ENCODE measurements around the gene PPIP5K2.

DNA sequence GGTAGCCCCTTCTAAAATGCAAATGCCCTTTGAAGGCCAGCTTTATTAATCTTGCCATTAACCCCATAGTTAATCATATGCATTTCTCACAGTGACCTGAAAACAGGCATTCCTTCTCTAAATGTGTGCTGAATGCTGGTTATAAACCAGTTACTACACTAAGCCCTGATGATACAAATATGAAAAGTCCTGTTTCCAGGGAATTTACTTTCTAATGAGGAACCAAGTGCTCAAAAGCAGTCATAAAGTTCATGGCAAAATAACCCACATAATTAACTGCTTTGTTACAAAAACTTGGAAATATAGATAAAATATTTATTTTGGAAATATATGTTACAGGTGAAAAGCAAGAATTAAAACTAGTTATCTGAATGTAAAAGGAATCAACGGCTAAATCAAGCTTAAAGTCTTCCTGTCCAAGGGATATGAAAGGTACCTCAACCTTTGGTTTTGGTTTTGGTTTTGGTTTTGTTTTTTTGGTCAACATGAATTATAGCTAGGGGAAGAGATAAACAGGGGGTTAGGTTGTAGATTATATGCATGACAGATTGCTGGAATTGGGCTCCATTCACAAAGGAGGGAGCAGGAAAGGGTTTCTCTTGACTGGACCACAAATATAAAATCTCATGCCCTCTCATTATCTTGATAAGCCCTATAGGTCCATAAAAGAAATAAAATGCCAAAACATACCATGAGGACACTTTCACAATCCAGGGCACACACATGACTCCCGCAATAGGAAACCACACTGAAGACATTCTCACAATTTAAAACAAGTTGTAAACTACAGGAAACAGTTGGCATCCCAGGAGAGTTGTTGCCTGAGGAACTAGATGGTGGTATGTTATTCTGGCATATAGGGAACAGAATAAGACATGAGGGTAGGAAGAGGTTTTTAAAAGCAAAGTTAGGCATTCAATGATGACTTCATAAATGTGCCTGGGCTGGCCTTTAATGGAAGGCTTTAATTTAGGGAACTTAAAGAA lies 91.8 kb downstream of the PPIP5K2 start:
- TF ChIP-seq, protein P1, sequence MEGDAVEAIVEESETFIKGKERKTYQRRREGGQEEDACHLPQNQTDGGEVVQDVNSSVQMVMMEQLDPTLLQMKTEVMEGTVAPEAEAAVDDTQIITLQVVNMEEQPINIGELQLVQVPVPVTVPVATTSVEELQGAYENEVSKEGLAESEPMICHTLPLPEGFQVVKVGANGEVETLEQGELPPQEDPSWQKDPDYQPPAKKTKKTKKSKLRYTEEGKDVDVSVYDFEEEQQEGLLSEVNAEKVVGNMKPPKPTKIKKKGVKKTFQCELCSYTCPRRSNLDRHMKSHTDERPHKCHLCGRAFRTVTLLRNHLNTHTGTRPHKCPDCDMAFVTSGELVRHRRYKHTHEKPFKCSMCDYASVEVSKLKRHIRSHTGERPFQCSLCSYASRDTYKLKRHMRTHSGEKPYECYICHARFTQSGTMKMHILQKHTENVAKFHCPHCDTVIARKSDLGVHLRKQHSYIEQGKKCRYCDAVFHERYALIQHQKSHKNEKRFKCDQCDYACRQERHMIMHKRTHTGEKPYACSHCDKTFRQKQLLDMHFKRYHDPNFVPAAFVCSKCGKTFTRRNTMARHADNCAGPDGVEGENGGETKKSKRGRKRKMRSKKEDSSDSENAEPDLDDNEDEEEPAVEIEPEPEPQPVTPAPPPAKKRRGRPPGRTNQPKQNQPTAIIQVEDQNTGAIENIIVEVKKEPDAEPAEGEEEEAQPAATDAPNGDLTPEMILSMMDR (IDR thresholded peaks at IDR 0.05) = no peak
- TF ChIP-seq POLR2A (IDR thresholded peaks at IDR 0.05) = no peak
- no peak for TF ChIP-seq POLR2AphosphoS5 (IDR thresholded peaks at IDR 0.05)

Measured in transverse colon (tissue), 4 donors.